KOPT-K1 (cell line): ENCODE results near the gene SPPL2A.
"Not testable (repeated sequence)": the region's sequence is repeated elsewhere in the genome, so short reads cannot be mapped to it uniquely, and the experiment has no call there.

Source experiments
- H3K27ac ChIP-seq: fragments of 200-600 bp; sonication (generic); 2 replicates; pipeline ENCODE4 v1.5.1; 2016; ENCODE audit warnings: antibody characterized with exemption, mild to moderate bottlenecking, low read depth, low read length; ENCODE audit not compliant: poor library complexity, severe bottlenecking
- H3K36me3 ChIP-seq: fragments of 200-600 bp; sonication (generic); 2 replicates; pipeline ENCODE4 v1.5.1; 2017; ENCODE audit warnings: antibody characterized with exemption, mild to moderate bottlenecking, low read length, moderate library complexity; ENCODE audit not compliant: insufficient read depth
- H3K9me3 ChIP-seq: fragments of 200-600 bp; sonication (generic); 2 replicates; pipeline ENCODE4 v1.5.1; 2017; ENCODE audit warnings: antibody characterized with exemption, low read length, mild to moderate bottlenecking; ENCODE audit not compliant: insufficient read depth, poor library complexity, severe bottlenecking

Gene SPPL2A

GRCh38 chr15:50765195-50765967, at the start of gene SPPL2A:
Gene SPPL2A, minus strand, starts transcription at chr15:50765706. Its CDS starts 173 bp downstream, at chr15:50765533.
- peak within 1 kb of the TSS; percentile 91 for H3K27ac ChIP-seq
- no peaks in the 10 kb centered on the region for H3K9me3 ChIP-seq
- no peaks in the 10 kb centered on the region for H3K36me3 ChIP-seq

- H3K36me3 ChIP-seq: no peaks in the 10 kb centered on the region
- H3K9me3 ChIP-seq: no peaks in the 10 kb centered on the region
- H3K27ac ChIP-seq: no peak overlapping the region
Observed at GRCh38 chr15:50814634-50815033, 49.1 kb upstream of the SPPL2A start.

GRCh38 chr15:50813865-50814264, 48.4 kb upstream of the SPPL2A start:
- H3K27ac ChIP-seq: no peak overlapping the region
- H3K9me3 ChIP-seq: no peaks in the 10 kb centered on the region
- no peaks in the 10 kb centered on the region for H3K36me3 ChIP-seq

- Histone ChIP-seq H3K9me3 (no peaks in the 10 kb centered on the region), H3K36me3 (no peaks in the 10 kb centered on the region), H3K27ac (no peak overlapping the region)
Observed at GRCh38 chr15:50813089-50813488, 47.6 kb upstream of the SPPL2A start.

- H3K27ac ChIP-seq, H3K36me3 ChIP-seq, H3K9me3 ChIP-seq: not testable (repeated sequence)
Observed at GRCh38 chr15:50812181-50812506, 46.6 kb upstream of the SPPL2A start.

DNA sequence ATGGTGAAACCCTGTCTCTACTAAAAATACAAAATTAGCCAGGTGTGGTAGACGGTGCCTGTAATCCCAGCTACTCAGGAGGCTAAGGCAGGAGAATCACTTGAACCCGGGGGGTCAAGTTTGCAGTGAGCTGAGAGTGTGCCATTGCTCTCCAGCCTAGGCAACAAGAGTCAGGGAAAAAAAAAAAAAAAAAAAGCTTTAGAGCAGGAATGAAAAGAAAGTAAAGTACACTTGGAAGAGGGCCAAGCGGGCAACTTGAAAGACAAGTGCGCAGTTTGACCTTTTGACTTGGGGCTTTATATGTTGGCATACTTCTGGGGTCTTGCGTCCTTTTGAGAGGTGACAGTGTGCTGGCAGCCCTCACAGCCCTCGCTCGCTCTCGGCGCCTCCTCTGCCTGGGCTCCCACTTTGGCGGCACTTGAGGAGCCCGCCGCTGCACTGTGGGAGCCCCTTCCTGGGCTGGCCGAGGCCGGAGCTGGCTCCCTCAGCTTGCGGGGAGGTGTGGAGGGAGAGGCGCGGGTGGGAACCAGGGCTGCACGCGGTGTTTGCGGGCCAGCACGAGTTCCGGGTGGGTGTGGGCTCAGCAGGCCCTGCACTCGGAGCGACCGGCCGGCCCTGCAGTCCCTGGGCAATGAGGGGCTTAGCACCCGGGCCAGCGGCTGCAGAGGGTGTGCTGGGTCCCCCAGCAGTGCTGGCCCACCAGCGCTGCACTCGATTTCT, 46.1 kb upstream of the SPPL2A start:
- not testable (repeated sequence) for H3K27ac ChIP-seq, H3K36me3 ChIP-seq, H3K9me3 ChIP-seq

DNA sequence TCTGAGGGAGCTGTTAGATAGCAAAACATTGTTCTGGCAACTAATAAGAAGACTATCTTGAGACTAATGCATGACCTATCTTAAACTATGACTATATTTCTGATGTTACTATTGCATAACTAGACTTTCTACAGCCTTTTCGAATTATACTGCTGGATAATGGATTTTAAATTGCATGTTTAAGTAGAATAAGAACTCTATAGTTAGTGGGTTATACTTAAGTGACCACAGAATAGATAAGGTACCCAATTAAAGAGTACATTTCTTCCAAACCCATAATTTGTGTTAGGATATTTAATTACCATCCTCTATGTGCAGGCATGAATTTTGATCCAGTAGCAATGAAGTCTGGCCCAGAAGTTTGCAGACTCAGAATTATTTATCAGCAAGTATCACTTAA, 44.6 kb upstream of the SPPL2A start:
- H3K27ac ChIP-seq: no peak overlapping the region

GRCh38 chr15:50808728-50809127, 43.2 kb upstream of the SPPL2A start:
- no peaks in the 10 kb centered on the region for H3K9me3 ChIP-seq
- H3K27ac ChIP-seq: no peak overlapping the region
- H3K36me3 ChIP-seq: no peaks in the 10 kb centered on the region

More for the DNA sequence above, 44.6 kb upstream of the SPPL2A start:
- H3K36me3 ChIP-seq: no peaks in the 10 kb centered on the region
- H3K9me3 ChIP-seq: no peaks in the 10 kb centered on the region

- H3K36me3 ChIP-seq: no peaks in the 10 kb centered on the region
- H3K27ac ChIP-seq: no peak overlapping the region
- H3K9me3 ChIP-seq: no peaks in the 10 kb centered on the region
Observed at GRCh38 chr15:50803479-50804180, 38.1 kb upstream of the SPPL2A start.

GRCh38 chr15:50800715-50801114, 35.2 kb upstream of the SPPL2A start:
- H3K36me3 ChIP-seq: no peaks in the 10 kb centered on the region
- no peaks in the 10 kb centered on the region for H3K9me3 ChIP-seq

GRCh38 chr15:50798684-50799083, 33.2 kb upstream of the SPPL2A start:
- Histone ChIP-seq H3K9me3 (no peaks in the 10 kb centered on the region), H3K27ac (no peak overlapping the region), H3K36me3 (no peaks in the 10 kb centered on the region)

More at GRCh38 chr15:50800715-50801114, 35.2 kb upstream of the SPPL2A start:
- H3K27ac ChIP-seq: no peak overlapping the region

- no peaks in the 10 kb centered on the region for H3K9me3 ChIP-seq
- no peak overlapping the region for H3K27ac ChIP-seq
- H3K36me3 ChIP-seq: no peaks in the 10 kb centered on the region
Observed at GRCh38 chr15:50797926-50798325, 32.4 kb upstream of the SPPL2A start.

- Histone ChIP-seq H3K36me3 (no peaks in the 10 kb centered on the region), H3K27ac (no peak overlapping the region), H3K9me3 (no peaks in the 10 kb centered on the region)
Observed at GRCh38 chr15:50791486-50791885, 26.0 kb upstream of the SPPL2A start.

DNA sequence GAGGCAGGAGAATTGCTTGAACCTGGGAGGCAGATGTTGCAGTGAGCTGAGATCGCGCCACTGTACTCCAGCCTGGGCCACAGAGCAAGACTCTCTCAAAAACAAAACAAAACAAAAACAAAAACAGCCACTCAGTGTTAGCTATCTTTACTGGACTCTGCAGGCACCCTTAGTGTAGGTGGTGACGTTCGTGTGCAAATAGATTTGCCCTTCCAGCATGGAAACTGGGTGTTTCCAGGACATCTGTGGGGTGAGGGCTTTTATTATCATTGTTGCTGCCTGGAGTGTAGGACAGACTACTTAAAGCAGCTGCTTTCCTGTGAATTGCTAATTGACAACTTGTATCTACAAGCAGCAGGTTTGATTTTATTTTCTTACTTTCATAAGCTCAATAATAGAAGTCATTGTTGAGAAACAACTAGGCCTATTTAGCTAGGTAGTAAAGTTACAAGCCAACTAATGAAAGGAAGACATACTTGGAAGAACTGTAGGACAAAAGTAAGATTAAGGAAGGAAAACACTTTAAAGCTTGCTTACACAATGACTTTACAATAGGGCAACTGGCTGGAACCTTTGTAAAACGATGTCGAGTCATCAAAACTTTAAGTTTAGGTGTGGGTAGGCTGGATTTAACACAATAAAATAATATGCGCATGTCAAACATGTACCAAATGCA, 25.4 kb upstream of the SPPL2A start:
- Histone ChIP-seq H3K9me3 (no peaks in the 10 kb centered on the region), H3K27ac (no peak overlapping the region), H3K36me3 (no peaks in the 10 kb centered on the region)

- Histone ChIP-seq H3K27ac (no peak overlapping the region), H3K9me3 (no peaks in the 10 kb centered on the region), H3K36me3 (no peaks in the 10 kb centered on the region)
Observed at GRCh38 chr15:50786871-50787270, 21.4 kb upstream of the SPPL2A start.
